ENCODE results near the gene SLC25A19.
"Not testable (repeated sequence)": the region's sequence is repeated elsewhere in the genome, so short reads cannot be mapped to it uniquely, and the experiment has no call there.

The SLC25A19 gene

GRCh38 chr17:75301049-75301448 is 11.8 kb upstream of the SLC25A19 start:
- DNase-seq = no peak

- no peak for DNase-seq
These were observed 11.0 kb upstream of the SLC25A19 start for GRCh38 chr17:75300280-75300679.

- DNase-seq = peak; percentile 42
These were observed 6.2 kb upstream of the SLC25A19 start for GRCh38 chr17:75295201-75296158.

- not testable (repeated sequence) for DNase-seq
These were observed 3.7 kb upstream of the SLC25A19 start for GRCh38 chr17:75292810-75293448.

- DNase-seq = peak; percentile 78
These were observed 652 bp upstream of the SLC25A19 start for GRCh38 chr17:75289832-75290337.

GRCh38 chr17:75288770-75289114 is 491 bp downstream of the SLC25A19 start:
- peak; percentile 71 for DNase-seq

GRCh38 chr17:75288359-75288758 is 874 bp downstream of the SLC25A19 start:
- no peak for DNase-seq

- DNase-seq = no peak
These were observed 2.0 kb downstream of the SLC25A19 start for GRCh38 chr17:75287221-75287620.

GRCh38 chr17:75285123-75285522 is 4.1 kb downstream of the SLC25A19 start:
- no peak for DNase-seq

GRCh38 chr17:75280189-75280588 is 9.0 kb downstream of the SLC25A19 start:
- not testable (repeated sequence) for DNase-seq

GRCh38 chr17:75277664-75278071 is 11.6 kb downstream of the SLC25A19 start:
- DNase-seq = no peak

- DNase-seq = no peak
These were observed 15.1 kb downstream of the SLC25A19 start for GRCh38 chr17:75273977-75274708.

GRCh38 chr17:75272848-75273184 is 16.4 kb downstream of the SLC25A19 start:
- no peak for DNase-seq

- peak; percentile 39 for DNase-seq
These were observed 17.0 kb downstream of the SLC25A19 start for GRCh38 chr17:75271955-75272847.

- peak; percentile 91 for DNase-seq
These were observed 17.8 kb downstream of the SLC25A19 start for GRCh38 chr17:75271233-75271954.

GRCh38 chr17:75270966-75271232 is 18.3 kb downstream of the SLC25A19 start, which contains the start of gene MIF4GD:
Gene MIF4GD (minus strand): TSS chr17:75271231. CDS start chr17:75270195, 1,036 bp downstream.
- no peak for DNase-seq

GRCh38 chr17:75270218-75270965 is 18.8 kb downstream of the SLC25A19 start:
- peak; percentile 69 for DNase-seq

GRCh38 chr17:75269844-75270217 is 19.4 kb downstream of the SLC25A19 start:
- DNase-seq = peak; percentile 25

GRCh38 chr17:75267411-75268232 is 21.6 kb downstream of the SLC25A19 start:
- no peak for DNase-seq

- no peak for DNase-seq
These were observed 22.2 kb downstream of the SLC25A19 start for GRCh38 chr17:75267153-75267410.
